AG04449 (cell line): ENCODE data around the gene ZNF367.
"Not testable (repeated sequence)": the region's sequence is repeated elsewhere in the genome, so short reads cannot be mapped to it uniquely, and the experiment has no call there.

Experiments used
- CTCF ChIA-PET: fragments of 350-600 bp; formaldehyde crosslinking; extraction: SDS; loops from one replicate; lab custom pipeline; 2021; ENCODE audit warnings: antibody characterized with exemption; lab: Yijun Ruan, JAX
- POLR2A ChIA-PET: fragments of 400-600, 350-600 bp; formaldehyde crosslinking; extraction: SDS; loops from one replicate; lab custom pipeline; 2020; ENCODE audit warnings: antibody characterized with exemption, inconsistent platforms; lab: Yijun Ruan, JAX
- DNase-seq: peaks from one replicate; pipeline ENCODE4 v3.0.0-alpha.2; 2010; ENCODE audit warnings: low read depth, low spot score
- H3K4me3 ChIP-seq: 2 replicates; pipeline ENCODE4 v1.5.1; 2011; ENCODE audit warnings: low read depth, mild to moderate bottlenecking, control low read depth, low read length
- CTCF ChIP-seq: IDR thresholded peaks from one replicate; pipeline ENCODE4 v1.5.1; 2011; ENCODE audit warnings: mild to moderate bottlenecking, moderate library complexity, low read length, control low read depth, inconsistent platforms; ENCODE audit not compliant: insufficient read depth; ENCODE audit errors: missing control alignments

ZNF367 gene

DNA sequence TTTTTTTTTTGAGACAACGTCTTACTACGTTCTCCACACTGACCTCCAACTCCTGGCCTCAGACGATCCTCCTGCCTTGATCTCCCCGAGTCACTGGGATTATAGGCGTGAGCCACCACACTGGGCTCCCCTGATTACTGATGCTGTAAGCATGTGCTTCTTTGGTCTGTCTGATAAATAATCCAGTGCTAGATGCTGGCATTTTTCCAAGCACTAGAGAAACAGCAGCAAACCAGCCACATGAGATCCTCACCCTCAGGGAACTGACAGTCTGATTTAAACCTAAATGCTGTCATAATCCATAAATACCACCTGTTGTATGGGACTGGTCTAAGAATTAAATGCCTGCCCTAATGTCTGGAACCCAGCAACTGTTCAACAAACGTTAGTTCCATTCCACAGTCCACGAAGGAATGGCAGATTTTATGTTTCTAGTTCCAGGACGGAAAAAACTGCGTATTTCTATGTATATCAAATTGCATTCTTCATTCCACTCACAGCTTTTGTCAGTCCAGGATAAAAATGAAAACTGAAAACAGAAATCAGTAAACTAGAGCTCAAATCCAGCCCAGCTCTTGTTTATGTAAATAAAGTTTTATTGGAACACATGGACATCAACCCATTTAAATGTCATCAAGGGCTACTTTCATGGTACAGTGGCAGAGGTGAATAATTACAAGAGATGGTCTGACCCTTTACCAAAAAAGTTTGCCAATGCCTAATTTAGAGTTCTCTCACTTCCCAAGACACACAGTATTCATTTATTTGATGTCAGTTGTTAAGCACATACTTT lies 54.8 kb downstream of the ZNF367 start:
- CTCF ChIA-PET: interaction anchor here (1.2 kb wide), 1 partner anchor 9 kb away, joined by 3 read pairs; no protein-coding TSS in a partner anchor
- H3K4me3 ChIP-seq: no peak overlapping the region
- TF ChIP-seq CTCF: no peak

GRCh38 chr9:96362119-96362518 lies 56.1 kb downstream of the ZNF367 start:
- H3K4me3 ChIP-seq, DNase-seq, CTCF ChIA-PET, POLR2A ChIA-PET: not testable (repeated sequence)

More for the DNA sequence above, 54.8 kb downstream of the ZNF367 start:
- DNase-seq: no peak
- POLR2A ChIA-PET: no interaction called here

DNA sequence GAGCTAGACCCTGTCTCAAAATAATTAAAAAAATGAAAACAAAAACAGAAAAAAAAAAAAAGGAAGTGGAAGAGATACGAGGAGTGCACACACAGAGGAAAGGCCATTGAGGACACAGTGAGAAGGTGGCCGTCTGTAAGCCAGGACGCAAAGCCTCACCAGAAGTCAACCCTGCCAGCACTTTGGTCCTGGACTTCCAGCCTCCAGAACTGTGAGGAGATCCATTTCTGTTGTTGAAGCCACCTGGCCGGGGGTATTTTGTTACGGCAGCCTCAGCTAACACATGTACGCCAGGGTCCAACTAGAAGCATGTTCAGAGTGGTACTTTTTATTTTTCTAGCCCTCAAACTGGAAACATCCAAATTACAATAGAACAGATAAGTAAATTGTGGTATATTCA lies 56.5 kb downstream of the ZNF367 start:
- ChIA-PET CTCF (no interaction called here), POLR2A (no interaction called here)
- H3K4me3 ChIP-seq: no peak overlapping the region
- DNase-seq: no peak
- no peak for TF ChIP-seq CTCF

GRCh38 chr9:96360976-96361375 lies 57.2 kb downstream of the ZNF367 start:
- ChIA-PET CTCF (no interaction called here), POLR2A (no interaction called here)
- no peak for DNase-seq
- no peak for TF ChIP-seq CTCF
- no peak overlapping the region for H3K4me3 ChIP-seq

DNA sequence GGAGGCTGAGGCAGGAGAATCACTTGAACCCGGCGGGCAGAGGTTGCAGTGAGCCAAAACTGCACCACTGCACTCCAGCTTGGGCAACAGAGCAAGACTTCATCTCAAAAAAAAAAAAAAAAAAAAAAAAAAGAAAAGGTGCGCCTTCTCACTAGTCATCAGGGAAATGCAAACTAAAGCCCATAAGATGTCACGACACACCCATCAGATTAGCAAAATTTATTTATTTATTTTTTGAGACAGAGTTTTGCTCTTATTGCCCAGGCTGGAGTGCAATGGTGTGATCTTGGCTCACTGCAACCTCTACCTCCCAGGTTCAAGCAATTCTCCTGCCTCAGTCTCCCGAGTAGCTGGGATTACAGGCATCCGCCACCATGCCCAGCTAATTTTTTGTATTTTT lies 57.6 kb downstream of the ZNF367 start:
- DNase-seq, H3K4me3 ChIP-seq, POLR2A ChIA-PET: not testable (repeated sequence)
- CTCF ChIA-PET: interaction anchor here (1.0 kb wide), 1 partner anchor 1095 kb away, joined by 3 read pairs; no protein-coding TSS in a partner anchor

GRCh38 chr9:96350866-96351265 lies 67.3 kb downstream of the ZNF367 start:
- ChIA-PET CTCF (no interaction called here), POLR2A (no interaction called here)
- no peak for DNase-seq
- H3K4me3 ChIP-seq: no peak overlapping the region
- no peak for TF ChIP-seq CTCF

DNA sequence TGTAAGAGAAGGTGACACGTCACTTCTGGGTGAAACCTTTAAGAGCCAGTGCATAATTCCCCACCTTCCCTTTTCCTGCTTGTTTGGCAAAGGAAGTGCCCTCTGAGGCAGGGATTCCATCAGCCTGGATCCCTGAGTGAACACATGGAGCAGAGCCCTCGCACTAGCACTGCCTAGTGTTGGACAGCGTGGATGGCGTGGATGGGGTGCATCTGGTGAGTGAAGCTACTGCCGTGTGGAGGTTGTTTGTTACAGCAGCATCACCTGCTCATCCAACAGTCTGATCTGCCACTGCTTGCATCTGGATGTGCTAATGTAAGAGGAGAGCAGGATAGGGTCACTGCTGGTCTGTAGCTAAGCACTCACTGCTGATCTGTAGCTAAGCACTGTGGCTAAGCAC lies 69.9 kb downstream of the ZNF367 start:
- CTCF ChIA-PET: no interaction called here
- POLR2A ChIA-PET: no interaction called here
- no peak for TF ChIP-seq CTCF
- DNase-seq: no peak
- H3K4me3 ChIP-seq: no peak overlapping the region
